ENCODE results near the gene CEND1.

GRCh38 chr11:811446-812245, 21.8 kb upstream of the CEND1 start:
- TF ChIP-seq POLR2A (IDR thresholded peaks at IDR 0.05) (no peak), CTCF (IDR thresholded peaks at IDR 0.05) (no peak)
